GM19023 (cell line): ENCODE measurements around the gene CLIC2.
A peak's percentile ranks its signal among the peaks of the same experiment; 100 is the strongest.

Source experiments
- ATAC-seq: cut with Tn5 transposase; IDR thresholded peaks from one replicate; pipeline ENCODE4 v1.9.1; 2021; ENCODE audit warnings: mild to moderate bottlenecking, moderate library complexity; ENCODE audit not compliant: unreplicated experiment

Gene CLIC2

GRCh38 chrX:155263854-155264628, 70.4 kb downstream of the CLIC2 start, which contains the start of gene RAB39B:
RAB39B (minus strand) TSS chrX:155264491; CDS start chrX:155264288, 203 bp downstream.
- ATAC-seq = peak; percentile 93

- ATAC-seq = no peak
These were observed 71.3 kb downstream of the CLIC2 start for GRCh38 chrX:155262970-155263754.

GRCh38 chrX:155259752-155260151, 74.7 kb downstream of the CLIC2 start:
- ATAC-seq = no peak

- no peak for ATAC-seq
These were observed 83.0 kb downstream of the CLIC2 start for GRCh38 chrX:155251391-155251790.

- ATAC-seq = no peak
These were observed 86.9 kb downstream of the CLIC2 start for GRCh38 chrX:155247497-155247896.

- ATAC-seq = no peak
These were observed 87.7 kb downstream of the CLIC2 start for GRCh38 chrX:155246748-155247147.

- no peak for ATAC-seq
These were observed 92.1 kb downstream of the CLIC2 start for GRCh38 chrX:155242300-155242699.

- ATAC-seq = no peak
These were observed 96.7 kb downstream of the CLIC2 start for GRCh38 chrX:155237719-155238118.

- no peak for ATAC-seq
These were observed 98.5 kb downstream of the CLIC2 start for GRCh38 chrX:155235891-155236290.

GRCh38 chrX:155231163-155231562, 103.3 kb downstream of the CLIC2 start:
- peak; percentile 77 for ATAC-seq
